GM23338 (cell line): Measurements from ENCODE around the gene RPTOR. TPM values are rescaled to one million over a fixed set of nuclear protein-coding genes. Genes with fewer than 3 reads are reported as not detected.

Source experiments
- ATAC-seq: fragments of 200-7000 bp; cut with Tn5 transposase; 3 replicates; pipeline ENCODE4 v1.9.1; 2020
- DNase-seq: peaks from one replicate; pipeline ENCODE4 v3.0.0-alpha.2; 2015; ENCODE audit warnings: low spot score
- H2AFZ ChIP-seq: fragments of 200-600 bp; sonication (generic); 2 replicates; pipeline ENCODE4 v1.8.0; 2016; ENCODE audit warnings: antibody characterized with exemption, mild to moderate bottlenecking, moderate library complexity
- H3F3A ChIP-seq: fragments of 200-600 bp; sonication (generic); replicated peaks from 2 replicates; pipeline ENCODE4 v1.8.0; 2017; ENCODE audit warnings: antibody characterized with exemption, mixed run types, low read depth
- H3K27ac ChIP-seq: fragments of 200-600 bp; sonication (generic); 2 replicates; pipeline ENCODE4 v1.6.1; 2016; ENCODE audit warnings: low read depth
- H3K27me3 ChIP-seq: fragments of 200-600 bp; sonication (generic); 2 replicates; pipeline ENCODE4 v1.8.0; 2016; ENCODE audit warnings: mild to moderate bottlenecking, mixed run types, moderate library complexity; ENCODE audit not compliant: insufficient read depth
- H3K36me3 ChIP-seq: fragments of 200-600 bp; sonication (generic); 2 replicates; pipeline ENCODE4 v1.8.0; 2016; ENCODE audit warnings: mild to moderate bottlenecking; ENCODE audit not compliant: insufficient read depth
- H3K4me1 ChIP-seq: fragments of 200-600 bp; sonication (generic); 2 replicates; pipeline ENCODE4 v1.8.0; 2016; ENCODE audit warnings: mild to moderate bottlenecking, moderate library complexity; ENCODE audit not compliant: insufficient read depth
- H3K4me2 ChIP-seq: fragments of 200-600 bp; sonication (generic); 2 replicates; pipeline ENCODE4 v1.7.1; 2017; ENCODE audit warnings: mixed run types
- H3K4me3 ChIP-seq: fragments of 200-600 bp; sonication (generic); 2 replicates; pipeline ENCODE4 v1.6.1; 2016; ENCODE audit warnings: mixed run types
- H3K79me2 ChIP-seq: fragments of 200-600 bp; sonication (generic); replicated peaks from 2 replicates; pipeline ENCODE4 v1.8.0; 2017; ENCODE audit warnings: mild to moderate bottlenecking; ENCODE audit not compliant: insufficient read depth
- H3K9me2 ChIP-seq: fragments of 200-600 bp; sonication (generic); 2 replicates; pipeline ENCODE4 v1.8.0; 2017; ENCODE audit not compliant: insufficient read depth
- H4K20me1 ChIP-seq: fragments of 200-600 bp; sonication (generic); replicated peaks from 2 replicates; pipeline ENCODE4 v1.8.0; 2017; ENCODE audit warnings: mild to moderate bottlenecking; ENCODE audit not compliant: insufficient read depth
- H3K27ac Mint-ChIP-seq: 2 replicates; pipeline ENCODE4 v1.8.0; 2020; ENCODE audit warnings: inconsistent platforms, mild to moderate bottlenecking, moderate library complexity, mixed read lengths
- H3K27me3 Mint-ChIP-seq: 3 replicates; pipeline ENCODE4 v1.8.0; 2022; ENCODE audit warnings: low read depth, mild to moderate bottlenecking, moderate library complexity, mixed read lengths, inconsistent platforms; ENCODE audit not compliant: insufficient read depth, poor library complexity
- H3K36me3 Mint-ChIP-seq: 3 replicates; pipeline ENCODE4 v1.8.0; 2021; ENCODE audit warnings: low read depth, mild to moderate bottlenecking, inconsistent platforms, moderate library complexity, mixed read lengths
- H3K4me1 Mint-ChIP-seq: 3 replicates; pipeline ENCODE4 v1.8.0; 2020; ENCODE audit warnings: mild to moderate bottlenecking, inconsistent platforms, mixed read lengths
- H3K4me3 Mint-ChIP-seq: 3 replicates; pipeline ENCODE4 v1.8.0; 2021; ENCODE audit warnings: moderate library complexity, mild to moderate bottlenecking, inconsistent platforms, mixed read lengths
- H3K9me3 Mint-ChIP-seq: 3 replicates; pipeline ENCODE4 v1.8.0; 2020; ENCODE audit warnings: moderate library complexity, mild to moderate bottlenecking, inconsistent platforms, mixed read lengths
- JUNB ChIP-seq: IDR thresholded peaks from one replicate; pipeline ENCODE4 v1.6.1; 2016; ENCODE audit warnings: antibody characterized with exemption; ENCODE audit not compliant: unreplicated experiment
- POLR2AphosphoS5 ChIP-seq: IDR thresholded peaks from 2 replicates; pipeline ENCODE4 v1.6.1; 2016; ENCODE audit warnings: antibody characterized with exemption, low read depth
- polyA plus RNA-seq: library from polyadenylated mRNA; unstranded; fragments of >200 nt; fragmentation: Nextera tagmentation; extraction: Ambion mirVana; gene quantifications from 2 replicates; pipeline ENCODE4 v1.2.1, GENCODE V29; 2016
- total RNA-seq: library from RNA; depleted of rRNA; stranded (reverse); fragments of >200 nt; shearing (Covaris generic); gene quantifications from 2 replicates; pipeline ENCODE4 v1.2.3, GENCODE V29; 2014
- TF ChIP-seq, protein P1 (sequence below): fragments of 250-450 bp; sonication (Bioruptor Pico); IDR thresholded peaks from 2 replicates; pipeline ENCODE4 v1.5.0; 2020; ENCODE audit warnings: mild to moderate bottlenecking, moderate library complexity
- TF ChIP-seq, protein P2 (sequence below): IDR thresholded peaks from 2 replicates; pipeline ENCODE4 v1.6.1; 2016; ENCODE audit warnings: antibody characterized with exemption

RPTOR gene
- total and polyA plus RNA-seq, 2 experiments from 2014 or later = 9.5 to 38.0 TPM

DNA sequence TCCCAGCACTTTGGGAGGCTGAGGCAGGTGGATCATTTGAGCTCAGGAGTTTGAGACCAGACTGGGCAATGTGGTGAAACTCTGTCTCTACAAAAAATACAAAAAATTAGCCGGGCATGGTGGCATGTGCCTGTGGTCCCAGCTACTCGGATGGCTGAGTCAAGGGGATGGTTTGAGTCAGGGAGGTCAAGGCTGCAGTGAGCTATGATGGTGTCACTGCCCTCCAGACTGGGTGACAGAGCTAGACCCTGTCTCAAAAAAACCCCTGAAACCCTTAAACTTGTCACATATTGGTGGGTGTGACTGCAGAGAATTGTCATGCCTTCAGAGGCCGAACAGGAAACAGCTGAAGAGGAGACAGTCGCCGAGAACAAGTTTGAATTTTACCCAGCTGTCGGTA, 13.4 kb downstream of the RPTOR start (continued):
- TF ChIP-seq, protein P1, sequence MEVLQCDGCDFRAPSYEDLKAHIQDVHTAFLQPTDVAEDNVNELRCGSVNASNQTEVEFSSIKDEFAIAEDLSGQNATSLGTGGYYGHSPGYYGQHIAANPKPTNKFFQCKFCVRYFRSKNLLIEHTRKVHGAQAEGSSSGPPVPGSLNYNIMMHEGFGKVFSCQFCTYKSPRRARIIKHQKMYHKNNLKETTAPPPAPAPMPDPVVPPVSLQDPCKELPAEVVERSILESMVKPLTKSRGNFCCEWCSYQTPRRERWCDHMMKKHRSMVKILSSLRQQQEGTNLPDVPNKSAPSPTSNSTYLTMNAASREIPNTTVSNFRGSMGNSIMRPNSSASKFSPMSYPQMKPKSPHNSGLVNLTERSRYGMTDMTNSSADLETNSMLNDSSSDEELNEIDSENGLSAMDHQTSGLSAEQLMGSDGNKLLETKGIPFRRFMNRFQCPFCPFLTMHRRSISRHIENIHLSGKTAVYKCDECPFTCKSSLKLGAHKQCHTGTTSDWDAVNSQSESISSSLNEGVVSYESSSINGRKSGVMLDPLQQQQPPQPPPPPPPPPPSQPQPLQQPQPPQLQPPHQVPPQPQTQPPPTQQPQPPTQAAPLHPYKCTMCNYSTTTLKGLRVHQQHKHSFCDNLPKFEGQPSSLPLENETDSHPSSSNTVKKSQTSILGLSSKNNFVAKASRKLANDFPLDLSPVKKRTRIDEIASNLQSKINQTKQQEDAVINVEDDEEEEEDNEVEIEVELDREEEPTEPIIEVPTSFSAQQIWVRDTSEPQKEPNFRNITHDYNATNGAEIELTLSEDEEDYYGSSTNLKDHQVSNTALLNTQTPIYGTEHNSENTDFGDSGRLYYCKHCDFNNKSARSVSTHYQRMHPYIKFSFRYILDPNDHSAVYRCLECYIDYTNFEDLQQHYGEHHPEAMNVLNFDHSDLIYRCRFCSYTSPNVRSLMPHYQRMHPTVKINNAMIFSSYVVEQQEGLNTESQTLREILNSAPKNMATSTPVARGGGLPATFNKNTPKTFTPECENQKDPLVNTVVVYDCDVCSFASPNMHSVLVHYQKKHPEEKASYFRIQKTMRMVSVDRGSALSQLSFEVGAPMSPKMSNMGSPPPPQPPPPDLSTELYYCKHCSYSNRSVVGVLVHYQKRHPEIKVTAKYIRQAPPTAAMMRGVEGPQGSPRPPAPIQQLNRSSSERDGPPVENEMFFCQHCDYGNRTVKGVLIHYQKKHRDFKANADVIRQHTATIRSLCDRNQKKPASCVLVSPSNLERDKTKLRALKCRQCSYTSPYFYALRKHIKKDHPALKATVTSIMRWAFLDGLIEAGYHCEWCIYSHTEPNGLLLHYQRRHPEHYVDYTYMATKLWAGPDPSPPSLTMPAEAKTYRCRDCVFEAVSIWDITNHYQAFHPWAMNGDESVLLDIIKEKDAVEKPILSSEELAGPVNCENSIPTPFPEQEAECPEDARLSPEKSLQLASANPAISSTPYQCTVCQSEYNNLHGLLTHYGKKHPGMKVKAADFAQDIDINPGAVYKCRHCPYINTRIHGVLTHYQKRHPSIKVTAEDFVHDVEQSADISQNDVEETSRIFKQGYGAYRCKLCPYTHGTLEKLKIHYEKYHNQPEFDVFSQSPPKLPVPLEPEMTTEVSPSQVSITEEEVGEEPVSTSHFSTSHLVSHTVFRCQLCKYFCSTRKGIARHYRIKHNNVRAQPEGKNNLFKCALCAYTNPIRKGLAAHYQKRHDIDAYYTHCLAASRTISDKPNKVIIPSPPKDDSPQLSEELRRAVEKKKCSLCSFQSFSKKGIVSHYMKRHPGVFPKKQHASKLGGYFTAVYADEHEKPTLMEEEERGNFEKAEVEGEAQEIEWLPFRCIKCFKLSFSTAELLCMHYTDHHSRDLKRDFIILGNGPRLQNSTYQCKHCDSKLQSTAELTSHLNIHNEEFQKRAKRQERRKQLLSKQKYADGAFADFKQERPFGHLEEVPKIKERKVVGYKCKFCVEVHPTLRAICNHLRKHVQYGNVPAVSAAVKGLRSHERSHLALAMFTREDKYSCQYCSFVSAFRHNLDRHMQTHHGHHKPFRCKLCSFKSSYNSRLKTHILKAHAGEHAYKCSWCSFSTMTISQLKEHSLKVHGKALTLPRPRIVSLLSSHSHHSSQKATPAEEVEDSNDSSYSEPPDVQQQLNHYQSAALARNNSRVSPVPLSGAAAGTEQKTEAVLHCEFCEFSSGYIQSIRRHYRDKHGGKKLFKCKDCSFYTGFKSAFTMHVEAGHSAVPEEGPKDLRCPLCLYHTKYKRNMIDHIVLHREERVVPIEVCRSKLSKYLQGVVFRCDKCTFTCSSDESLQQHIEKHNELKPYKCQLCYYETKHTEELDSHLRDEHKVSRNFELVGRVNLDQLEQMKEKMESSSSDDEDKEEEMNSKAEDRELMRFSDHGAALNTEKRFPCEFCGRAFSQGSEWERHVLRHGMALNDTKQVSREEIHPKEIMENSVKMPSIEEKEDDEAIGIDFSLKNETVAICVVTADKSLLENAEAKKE (CRISPR knock-in tag) = no peak

DNA sequence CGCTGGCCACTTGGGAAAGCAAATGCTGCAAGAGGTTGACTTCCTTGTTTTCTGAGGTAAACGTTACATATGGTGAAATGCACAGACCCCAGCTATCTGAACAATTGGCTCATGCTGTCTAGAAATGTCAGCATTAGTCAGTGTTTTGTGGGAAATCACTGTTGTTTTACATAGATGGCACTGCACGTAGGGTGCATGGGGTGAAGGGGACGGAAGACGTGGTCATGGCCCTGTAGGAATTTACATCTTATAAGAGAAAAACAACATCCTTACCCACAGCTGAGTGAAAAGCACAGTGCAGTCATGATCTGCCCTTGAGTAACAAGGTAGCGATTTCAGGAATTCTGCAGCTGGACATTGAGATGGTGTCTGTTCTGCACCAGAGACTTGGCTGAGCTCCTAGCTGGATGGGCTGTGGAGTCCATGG, 15.2 kb downstream of the RPTOR start:
- Histone ChIP-seq H3K79me2 (peaks cover 52% of the 10 kb centered on the region), H3K36me3 (no peaks in the 10 kb centered on the region), H3F3A (no peaks in the 10 kb centered on the region), H2AFZ (no peak overlapping the region), H4K20me1 (peaks cover 84% of the 10 kb centered on the region), H3K4me2 (no peak overlapping the region), H3K27ac (no peak overlapping the region), H3K27me3 (peaks cover 36% of the 10 kb centered on the region), H3K4me3 (no peak overlapping the region), H3K4me1 (no peaks in the 10 kb centered on the region), H3K9me2 (no peaks in the 10 kb centered on the region)
- Mint-ChIP-seq H3K27me3 (peaks cover 48% of the 10 kb centered on the region), H3K27ac (no peak overlapping the region), H3K36me3 (no peaks in the 10 kb centered on the region), H3K4me3 (no peak overlapping the region), H3K9me3 (no peaks in the 10 kb centered on the region), H3K4me1 (no peaks in the 10 kb centered on the region)
- no peak for DNase-seq
- ATAC-seq = no peak
- TF ChIP-seq, protein P1 (CRISPR knock-in tag) = no peak
- TF ChIP-seq, protein P2, sequence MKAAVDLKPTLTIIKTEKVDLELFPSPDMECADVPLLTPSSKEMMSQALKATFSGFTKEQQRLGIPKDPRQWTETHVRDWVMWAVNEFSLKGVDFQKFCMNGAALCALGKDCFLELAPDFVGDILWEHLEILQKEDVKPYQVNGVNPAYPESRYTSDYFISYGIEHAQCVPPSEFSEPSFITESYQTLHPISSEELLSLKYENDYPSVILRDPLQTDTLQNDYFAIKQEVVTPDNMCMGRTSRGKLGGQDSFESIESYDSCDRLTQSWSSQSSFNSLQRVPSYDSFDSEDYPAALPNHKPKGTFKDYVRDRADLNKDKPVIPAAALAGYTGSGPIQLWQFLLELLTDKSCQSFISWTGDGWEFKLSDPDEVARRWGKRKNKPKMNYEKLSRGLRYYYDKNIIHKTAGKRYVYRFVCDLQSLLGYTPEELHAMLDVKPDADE = no peak
- no peak for TF ChIP-seq JUNB
- no peak for TF ChIP-seq POLR2AphosphoS5
